Right renal pelvis (tissue), 4 donors: ENCODE data around the gene GLI2. TPM values are rescaled to one million over a fixed set of nuclear protein-coding genes. Genes with fewer than 3 reads are reported as not detected.
A peak's percentile ranks its signal among the peaks of the same experiment; 100 is the strongest.

Experiments used
- DNase-seq, 4 donors: peaks; one replicate each; pipeline ENCODE4 v3.0.0-alpha.2; 2013; ENCODE audit warnings: low read depth in 4 of 4, low spot score in 3 of 4, missing footprints in 1 of 4
- polyA plus RNA-seq, 4 donors: library from polyadenylated mRNA; unstranded; fragments of 120-200 nt; gene quantifications; one replicate each; pipeline ENCODE4 v1.2.1, GENCODE V29; 2013; ENCODE audit not compliant: insufficient read length in 4 of 4

GLI2 gene
- polyA plus RNA-seq, 4 donors: 9.6 to 11.8 (median 11.2) TPM

DNA sequence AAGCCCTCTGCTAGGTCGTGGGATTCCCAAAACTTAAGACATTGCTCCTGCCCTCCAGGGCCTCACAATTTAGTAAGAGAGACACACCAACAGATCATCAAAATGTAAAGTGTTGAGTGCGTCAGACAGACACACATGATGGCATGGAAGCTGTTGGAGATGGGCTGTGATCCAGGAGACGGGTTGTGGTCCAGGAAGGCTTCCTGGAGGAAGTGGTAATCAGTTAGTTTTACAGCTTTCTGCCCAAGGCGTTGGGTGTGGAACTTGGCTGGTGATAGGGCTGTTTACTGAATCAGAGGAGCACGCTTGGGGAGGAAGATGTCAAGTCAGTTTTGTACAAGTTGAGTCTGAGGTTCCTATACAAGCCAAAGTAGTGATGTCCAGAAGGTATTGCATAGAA lies 24.0 kb upstream of the GLI2 start:
- DNase-seq: no peak

DNA sequence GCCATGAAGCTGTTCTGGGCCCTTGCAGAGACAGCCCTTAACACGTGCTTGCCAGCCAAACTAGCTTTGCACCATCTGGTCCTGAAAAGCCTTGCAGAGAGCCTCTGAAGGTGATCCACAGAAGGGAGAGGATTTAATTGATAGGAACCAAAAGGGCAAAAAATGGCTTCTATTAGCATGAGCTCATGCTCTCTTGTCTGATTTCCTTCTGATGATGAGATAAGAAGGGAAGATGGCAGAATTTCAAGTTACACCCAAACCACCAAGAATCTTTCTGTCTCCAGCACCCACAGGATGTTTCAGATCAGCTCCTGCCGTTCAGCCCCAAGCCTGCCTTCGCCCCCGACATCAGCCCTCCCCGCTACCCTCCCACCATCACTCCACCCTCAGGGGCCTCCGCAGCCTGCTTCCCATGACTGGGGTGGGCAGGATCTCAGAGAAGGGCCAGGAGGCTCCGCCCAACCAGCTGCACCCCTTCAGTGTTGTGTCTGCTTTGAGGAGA lies 23.4 kb upstream of the GLI2 start:
- peak in 1 of 4 donors; percentile 28 for DNase-seq

DNA sequence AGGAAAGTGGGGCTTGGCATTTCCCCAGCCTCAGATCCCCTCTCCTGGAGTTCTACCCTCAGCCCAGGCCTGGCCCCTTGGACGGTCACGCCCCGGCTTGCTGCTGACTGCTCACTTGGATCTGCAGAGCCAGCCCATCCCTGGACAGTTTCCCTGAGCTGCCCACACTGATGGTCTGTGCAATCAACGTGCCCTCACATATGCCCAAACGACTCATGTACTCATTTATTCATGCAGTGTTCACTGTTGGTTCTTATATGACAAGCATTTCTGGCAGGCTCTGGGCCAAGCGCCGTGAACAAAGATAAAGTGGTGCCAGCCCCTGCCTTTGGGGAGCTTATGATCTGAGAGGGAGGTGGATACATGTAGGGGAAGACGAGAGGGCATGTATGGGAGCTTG lies 20.3 kb upstream of the GLI2 start:
- no peak for DNase-seq

DNA sequence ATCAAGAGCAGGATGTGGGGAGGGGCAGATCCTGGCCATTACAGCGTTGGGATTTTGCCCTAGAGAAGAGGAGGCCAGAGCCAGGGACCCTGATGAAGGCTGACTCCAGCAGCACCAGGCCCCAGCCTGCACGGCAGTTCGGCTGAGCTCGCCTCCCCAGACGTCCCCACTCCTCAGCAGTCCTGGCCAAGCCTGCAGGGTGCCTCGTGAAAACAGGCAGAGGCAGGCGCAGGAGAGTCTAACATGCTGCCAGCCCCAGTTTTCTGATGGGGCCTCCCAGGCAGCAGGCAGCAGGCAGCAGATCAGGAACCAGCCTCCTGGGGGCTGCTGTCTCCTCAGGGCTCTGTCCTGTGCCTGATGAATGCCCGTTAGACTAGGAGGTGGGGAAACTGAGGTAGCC lies 19.7 kb upstream of the GLI2 start:
- no peak for DNase-seq

- DNase-seq: no peak
Observed at GRCh38 chr2:120716641-120717585, 18.8 kb upstream of the GLI2 start.

- DNase-seq: no peak
Observed at GRCh38 chr2:120719491-120719890, 16.2 kb upstream of the GLI2 start.

DNA sequence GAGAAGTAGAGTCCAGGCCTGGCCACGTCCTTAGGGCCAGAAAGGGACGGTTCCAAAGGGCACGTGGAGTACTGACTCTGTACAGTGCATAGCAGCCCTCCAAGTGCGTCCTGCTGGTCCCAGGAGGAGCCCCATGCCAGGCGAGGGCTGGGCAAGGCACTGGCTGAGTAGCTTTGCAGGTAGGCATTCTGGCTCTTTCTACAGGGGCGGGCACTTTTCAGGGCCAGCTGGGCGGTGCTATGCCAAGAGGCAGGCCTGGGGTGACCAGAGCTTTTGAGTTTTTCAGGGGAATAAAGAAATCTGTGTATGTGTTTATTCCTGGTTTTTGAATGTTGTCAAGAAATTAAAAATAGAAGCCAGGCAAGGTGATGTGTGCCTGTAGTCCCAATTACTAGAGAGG lies 15.4 kb upstream of the GLI2 start:
- DNase-seq: no peak

GRCh38 chr2:120720746-120721375 lies 14.8 kb upstream of the GLI2 start:
- DNase-seq: no peak

DNA sequence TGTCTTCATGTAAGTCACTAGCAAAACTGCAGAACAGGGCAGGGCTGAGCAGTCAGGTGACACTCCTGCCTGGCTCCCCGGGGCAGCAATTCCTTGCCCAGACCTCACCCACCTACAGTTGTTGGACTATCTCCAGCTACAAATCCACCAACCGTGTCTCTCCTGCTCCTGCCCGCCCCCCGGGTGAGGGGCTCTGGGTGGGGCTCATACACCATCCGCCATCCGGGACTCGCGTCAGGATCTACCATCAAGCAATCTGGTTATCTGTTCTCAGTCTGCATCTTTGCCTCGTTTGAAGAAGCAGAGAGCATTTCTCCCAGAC lies 13.5 kb upstream of the GLI2 start:
- no peak for DNase-seq

GRCh38 chr2:120722568-120723421 lies 12.9 kb upstream of the GLI2 start:
- DNase-seq: no peak

DNA sequence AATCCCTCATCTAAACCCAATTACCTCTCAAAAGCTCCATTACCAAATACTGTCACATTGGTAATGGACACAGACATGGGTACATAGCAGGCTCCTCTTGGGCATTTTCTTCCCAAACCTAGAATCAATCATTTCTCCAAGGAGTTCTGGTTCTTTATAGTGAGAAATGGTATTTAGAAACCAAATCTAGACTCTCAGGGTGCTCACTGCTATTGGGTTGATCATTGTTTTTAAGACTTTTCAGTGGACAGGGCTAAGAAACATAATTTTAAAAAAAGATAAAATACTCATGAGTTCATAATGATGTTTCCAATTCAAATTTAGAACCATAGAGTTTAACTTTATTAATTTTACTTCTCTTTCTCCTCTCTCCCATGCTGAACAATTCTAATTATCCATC lies 9.4 kb upstream of the GLI2 start:
- no peak for DNase-seq

DNA sequence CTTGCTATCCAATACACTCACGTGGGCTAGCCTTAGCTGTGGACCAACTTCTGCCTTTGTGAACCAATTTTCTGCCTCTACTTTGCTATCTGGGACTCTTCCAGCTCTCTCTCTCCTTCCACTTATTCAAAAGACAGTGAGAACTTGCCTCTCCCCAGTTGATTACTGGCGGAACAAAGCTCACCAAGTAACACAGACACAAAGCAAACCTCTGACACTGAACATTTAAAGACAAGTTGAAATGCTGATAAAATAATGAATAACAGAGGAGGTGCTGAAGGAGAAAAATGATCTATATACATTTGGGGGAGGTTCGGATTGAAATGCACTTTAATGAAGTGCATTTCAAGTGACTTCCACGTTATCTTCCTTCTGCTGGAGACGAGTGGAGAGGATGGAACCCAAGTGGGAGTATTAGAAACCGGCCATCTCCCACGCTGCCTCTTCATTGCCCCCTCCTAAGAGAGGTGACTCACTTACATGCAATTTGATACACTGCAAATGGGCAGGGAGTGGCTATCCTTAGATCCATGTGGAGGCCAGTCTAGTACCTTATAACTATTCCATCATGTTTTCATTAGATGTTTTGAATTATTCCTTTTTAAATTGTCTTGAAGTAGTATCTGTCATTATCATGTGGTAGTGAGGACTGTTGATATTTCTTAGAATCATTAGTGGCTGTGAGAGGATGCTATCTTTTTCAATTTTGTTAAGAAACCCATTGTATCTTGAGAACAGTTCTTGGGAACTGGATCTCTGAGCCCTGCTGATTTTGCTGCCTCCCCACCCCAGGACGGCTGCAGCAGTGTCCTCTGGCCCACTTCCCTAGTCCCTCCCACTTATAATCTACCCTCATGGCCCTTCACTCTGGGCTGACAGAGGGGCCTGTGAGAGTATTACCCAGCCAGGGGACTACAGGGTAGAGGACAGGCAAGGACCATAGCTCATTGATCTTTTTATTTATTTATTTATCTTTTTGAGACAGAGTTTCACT lies 6.0 kb upstream of the GLI2 start:
- no peak for DNase-seq

DNA sequence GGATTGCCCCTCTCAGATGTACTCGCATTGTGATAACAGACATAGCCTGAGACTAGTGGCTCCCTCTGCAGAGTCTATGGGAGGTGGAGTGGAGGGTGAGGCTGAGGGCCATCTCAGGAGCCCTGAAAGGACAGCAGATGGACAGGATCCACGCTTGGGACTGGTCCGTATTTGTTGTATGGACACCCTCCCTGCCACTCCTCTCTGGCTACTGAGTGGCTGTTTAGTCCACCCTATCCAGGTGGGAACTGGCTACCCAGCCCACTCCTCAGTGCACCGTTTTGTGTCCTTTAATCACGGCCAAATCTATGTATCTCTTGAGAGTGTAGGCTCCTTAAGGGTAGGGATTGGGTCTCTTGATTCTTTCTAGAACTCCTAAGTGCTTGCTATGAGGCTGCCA lies 4.5 kb upstream of the GLI2 start:
- DNase-seq: no peak

DNA sequence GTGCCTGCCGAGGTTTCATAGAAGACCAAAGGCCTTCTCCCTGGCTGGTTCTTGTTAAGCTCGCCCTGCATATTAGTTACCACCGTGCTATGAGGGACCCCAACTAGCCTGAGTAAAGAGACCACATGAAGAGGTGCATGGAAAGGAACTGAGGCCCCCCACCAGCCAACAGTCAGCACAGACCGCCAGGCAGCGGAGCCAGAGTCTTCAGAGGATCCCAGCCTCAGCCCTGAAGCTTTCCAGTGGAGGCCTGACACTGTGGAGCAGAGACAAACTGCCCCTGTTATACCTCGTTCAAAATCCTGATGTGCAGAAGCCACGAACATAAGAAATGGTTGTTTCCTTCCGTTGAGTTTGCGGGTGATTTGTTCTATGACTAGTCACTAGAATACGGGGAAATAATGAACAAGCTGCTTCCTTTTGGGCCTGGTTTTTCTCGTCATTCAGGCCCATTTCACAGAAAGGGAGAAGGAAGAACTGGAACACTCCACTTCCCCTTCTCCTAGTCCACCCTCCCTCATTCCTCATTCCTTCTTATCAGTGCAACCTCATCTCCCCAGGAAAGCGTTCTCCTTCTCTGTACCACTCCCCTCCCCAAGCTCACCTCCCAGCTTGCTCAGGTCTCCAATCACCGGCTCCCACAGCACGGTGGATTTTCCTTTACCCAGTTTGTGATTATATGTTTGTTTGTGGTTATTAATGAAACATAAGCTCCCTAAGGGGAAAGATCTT lies 3.0 kb upstream of the GLI2 start:
- no peak for DNase-seq

GRCh38 chr2:120733238-120733932 lies 2.3 kb upstream of the GLI2 start:
- DNase-seq: no peak

- no peak for DNase-seq
Observed at GRCh38 chr2:120734930-120735651, 577 bp upstream of the GLI2 start.

- no peak for DNase-seq
Observed at GRCh38 chr2:120736202-120736623, 545 bp downstream of the GLI2 start.
